D721Med (cell line): ENCODE data around the gene TAPT1.

Experiments used
- DNase-seq: peaks from one replicate; pipeline ENCODE4 v3.0.0; 2011; ENCODE audit warnings: low spot score; ENCODE audit not compliant: insufficient read length
- FAIRE-seq: peaks from 2 replicates; lab custom pipeline; 2011; peaks lifted over from hg19 to GRCh38; lab: Jason Lieb, UNC
- TF ChIP-seq, protein P1 (sequence below): IDR thresholded peaks from 2 replicates; pipeline ENCODE4 v1.5.1; 2012; ENCODE audit warnings: mild to moderate bottlenecking, control low read depth; ENCODE audit not compliant: insufficient read depth; ENCODE audit errors: missing control alignments

The TAPT1 gene

DNA sequence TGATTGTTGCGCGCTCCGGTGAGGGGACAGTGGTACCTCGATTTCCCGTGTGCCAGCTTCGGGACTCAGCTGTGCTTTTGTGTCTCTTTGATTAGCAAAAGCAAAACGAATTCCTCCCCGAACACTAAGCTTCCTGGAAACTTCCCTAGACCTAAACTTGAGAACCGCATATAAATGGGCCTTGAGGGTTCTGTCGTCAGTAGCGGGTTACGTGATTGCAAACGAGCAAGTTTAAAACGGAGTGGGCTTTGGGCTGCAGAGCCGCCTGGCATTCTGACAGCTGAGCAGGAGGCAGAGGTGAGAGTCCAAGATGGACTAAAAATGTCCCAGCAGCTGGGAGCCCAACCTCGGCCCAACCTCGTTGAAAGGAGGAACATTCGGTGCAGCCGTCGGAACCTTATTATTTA is 1.2 kb upstream of the TAPT1 start:
- TF ChIP-seq, protein P1, sequence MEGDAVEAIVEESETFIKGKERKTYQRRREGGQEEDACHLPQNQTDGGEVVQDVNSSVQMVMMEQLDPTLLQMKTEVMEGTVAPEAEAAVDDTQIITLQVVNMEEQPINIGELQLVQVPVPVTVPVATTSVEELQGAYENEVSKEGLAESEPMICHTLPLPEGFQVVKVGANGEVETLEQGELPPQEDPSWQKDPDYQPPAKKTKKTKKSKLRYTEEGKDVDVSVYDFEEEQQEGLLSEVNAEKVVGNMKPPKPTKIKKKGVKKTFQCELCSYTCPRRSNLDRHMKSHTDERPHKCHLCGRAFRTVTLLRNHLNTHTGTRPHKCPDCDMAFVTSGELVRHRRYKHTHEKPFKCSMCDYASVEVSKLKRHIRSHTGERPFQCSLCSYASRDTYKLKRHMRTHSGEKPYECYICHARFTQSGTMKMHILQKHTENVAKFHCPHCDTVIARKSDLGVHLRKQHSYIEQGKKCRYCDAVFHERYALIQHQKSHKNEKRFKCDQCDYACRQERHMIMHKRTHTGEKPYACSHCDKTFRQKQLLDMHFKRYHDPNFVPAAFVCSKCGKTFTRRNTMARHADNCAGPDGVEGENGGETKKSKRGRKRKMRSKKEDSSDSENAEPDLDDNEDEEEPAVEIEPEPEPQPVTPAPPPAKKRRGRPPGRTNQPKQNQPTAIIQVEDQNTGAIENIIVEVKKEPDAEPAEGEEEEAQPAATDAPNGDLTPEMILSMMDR, result no peak
- FAIRE-seq (no peak), DNase-seq (no peak)

- DNase-seq, result no peak
Measured at GRCh38 chr4:16226816-16227461, 668 bp upstream of the TAPT1 start.

DNA sequence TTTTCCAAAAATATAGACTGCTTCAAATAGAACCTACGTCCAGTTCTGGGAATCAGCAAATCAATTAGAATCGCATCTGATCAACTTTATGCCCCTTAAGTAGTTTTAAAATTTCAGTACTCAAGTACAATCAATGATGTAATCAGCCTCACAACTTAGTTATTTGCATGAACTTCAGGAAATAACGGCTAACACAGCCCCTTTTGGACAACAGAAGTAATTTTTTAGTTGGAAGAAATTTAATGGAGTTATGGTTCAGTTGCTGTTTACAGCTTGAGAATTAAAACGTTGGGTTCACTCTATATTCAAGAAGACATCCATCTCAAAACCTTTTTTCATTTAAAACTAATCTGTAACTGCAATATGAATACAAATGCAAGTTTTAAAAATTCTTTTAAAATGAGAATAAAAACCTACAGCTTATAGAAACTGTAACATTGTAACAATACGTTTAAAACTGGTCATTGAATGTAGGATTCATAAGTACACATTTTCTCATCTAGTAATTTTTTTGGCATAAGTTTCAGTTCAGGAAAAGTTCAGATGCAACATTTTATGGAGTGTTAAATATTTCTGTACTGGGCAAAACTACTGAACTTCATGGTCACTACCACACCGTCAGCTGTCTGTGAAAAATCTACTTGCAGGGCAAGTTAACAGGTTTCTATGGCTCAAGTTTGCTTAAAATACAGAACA is 956 bp downstream of the TAPT1 start:
- DNase-seq, result no peak
- peak; percentile 6 for FAIRE-seq
- TF ChIP-seq, protein P1, result no peak

More at GRCh38 chr4:16226816-16227461, 668 bp upstream of the TAPT1 start:
- TF ChIP-seq, protein P1, result no peak
- FAIRE-seq, result no peak

GRCh38 chr4:16224264-16225166 is 1.8 kb downstream of the TAPT1 start:
- DNase-seq (no peak), FAIRE-seq (no peak)

DNA sequence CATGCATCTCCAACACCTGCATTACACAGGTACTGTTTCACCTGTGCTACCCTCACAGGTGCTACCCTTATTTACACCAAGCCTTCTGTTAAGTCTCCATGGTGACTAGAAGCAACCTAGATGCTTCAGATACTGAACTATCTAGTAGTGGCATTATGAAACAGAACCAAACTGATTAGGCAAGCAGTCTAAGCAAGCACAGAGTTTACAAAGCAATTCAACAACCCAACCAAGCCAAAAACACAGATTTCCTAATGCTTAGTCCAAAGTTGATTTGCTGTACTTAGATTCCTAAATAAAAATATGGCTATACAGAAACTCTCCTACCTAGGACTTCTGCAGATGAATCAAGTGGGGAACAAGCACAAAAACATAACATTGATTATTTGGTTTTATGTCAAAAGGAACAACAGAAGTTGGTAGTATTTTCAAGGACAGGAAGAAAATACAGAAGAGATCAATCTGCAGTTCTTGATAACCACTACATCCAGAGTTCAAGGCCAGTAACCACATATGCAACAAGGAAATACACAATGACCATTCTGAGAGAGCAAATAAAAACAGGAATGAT is 3.2 kb downstream of the TAPT1 start:
- DNase-seq, result no peak
- no peak for FAIRE-seq

More at GRCh38 chr4:16224264-16225166, 1.8 kb downstream of the TAPT1 start:
- TF ChIP-seq, protein P1, result no peak

GRCh38 chr4:16218950-16219349 is 7.3 kb downstream of the TAPT1 start:
- FAIRE-seq, result no peak
- DNase-seq, result no peak
- TF ChIP-seq, protein P1, result no peak

More for the DNA sequence above, 3.2 kb downstream of the TAPT1 start:
- TF ChIP-seq, protein P1, result no peak
